BJ (cell line): ENCODE data around the gene PRELID3B. TPM values are rescaled to one million over a fixed set of nuclear protein-coding genes. Genes with fewer than 3 reads are reported as not detected.

Experiments
- CTCF ChIA-PET: fragments of 350-600 bp; formaldehyde crosslinking; extraction: SDS; loops from one replicate; lab custom pipeline; 2021; ENCODE audit warnings: antibody characterized with exemption, inconsistent platforms; lab: Yijun Ruan, JAX
- POLR2A ChIA-PET: fragments of 300-600 bp; sonication (Branson Sonifier 250); formaldehyde crosslinking; extraction: SDS; loops from one replicate; lab custom pipeline; 2021; ENCODE audit warnings: antibody characterized with exemption; lab: Charles Lee
- DNase-seq: peaks from one replicate; pipeline ENCODE4 v3.0.0-alpha.2; 2011; ENCODE audit warnings: low read depth
- H3K27me3 ChIP-seq: 2 replicates; pipeline ENCODE4 v1.6.0; 2011; ENCODE audit warnings: low read length; ENCODE audit not compliant: control insufficient read depth, insufficient read depth
- H3K36me3 ChIP-seq: 2 replicates; pipeline ENCODE4 v1.5.1; 2011; ENCODE audit warnings: low read length; ENCODE audit not compliant: control insufficient read depth, insufficient read depth
- H3K4me3 ChIP-seq: 2 replicates; pipeline ENCODE4 v1.5.1; 2011; ENCODE audit warnings: low read depth, mild to moderate bottlenecking, control low read depth, low read length
- CTCF ChIP-seq: IDR thresholded peaks from 2 replicates; pipeline ENCODE4 v1.5.1; 2011; ENCODE audit warnings: low read depth, mild to moderate bottlenecking, control low read depth, inconsistent platforms, low read length, moderate library complexity; ENCODE audit not compliant: insufficient read depth
- polyA plus RNA-seq: library from polyadenylated mRNA; depleted of rRNA; stranded (reverse); fragments of >200 nt; gene quantifications from 2 replicates; pipeline ENCODE4 v1.2.3, GENCODE V29; 2011

The PRELID3B gene
- polyA plus RNA-seq, 1 experiment = 76.0 TPM

- TF ChIP-seq CTCF = no peak
- Histone ChIP-seq H3K27me3 (no peaks in the 10 kb centered on the region), H3K4me3 (no peak overlapping the region), H3K36me3 (peaks cover 41% of the 10 kb centered on the region)
- ChIA-PET POLR2A (no interaction called here), CTCF (no interaction called here)
- DNase-seq = no peak
Observed at GRCh38 chr20:58987790-58988564, 54.6 kb downstream of the PRELID3B start.

GRCh38 chr20:58986968-58987517, 55.5 kb downstream of the PRELID3B start:
- H3K4me3 ChIP-seq = no peak overlapping the region
- POLR2A ChIA-PET = no interaction called here
- H3K36me3 ChIP-seq = peaks cover 38% of the 10 kb centered on the region
- no peak for DNase-seq
- CTCF ChIA-PET = interaction anchor here (0.6 kb wide), 1 partner anchor 524 kb away, joined by 4 read pairs; no protein-coding TSS in a partner anchor
- TF ChIP-seq CTCF = no peak
- no peaks in the 10 kb centered on the region for H3K27me3 ChIP-seq

- POLR2A ChIA-PET = no interaction called here
- DNase-seq = no peak
- Histone ChIP-seq H3K36me3 (peaks cover 35% of the 10 kb centered on the region), H3K4me3 (no peak overlapping the region), H3K27me3 (no peaks in the 10 kb centered on the region)
- CTCF ChIA-PET = no interaction called here
- no peak for TF ChIP-seq CTCF
Observed at GRCh38 chr20:58986286-58986967, 56.2 kb downstream of the PRELID3B start.

- POLR2A ChIA-PET = no interaction called here
- DNase-seq = no peak
- Histone ChIP-seq H3K4me3 (no peak overlapping the region), H3K27me3 (no peaks in the 10 kb centered on the region), H3K36me3 (peaks cover 30% of the 10 kb centered on the region)
- CTCF ChIA-PET = interaction anchor here (1.1 kb wide), 1 partner anchor 25 kb away, joined by 3 read pairs; no protein-coding TSS in a partner anchor
- TF ChIP-seq CTCF = no peak
Observed at GRCh38 chr20:58985656-58986055, 56.9 kb downstream of the PRELID3B start.

- ChIA-PET POLR2A (no interaction called here), CTCF (interaction anchor here (1.1 kb wide), 2 partner anchors 9 to 26 kb away, joined by 3 read pairs; no protein-coding TSS in a partner anchor)
- peaks cover 25% of the 10 kb centered on the region for H3K36me3 ChIP-seq
- no peak for TF ChIP-seq CTCF
- DNase-seq = no peak
- no peak overlapping the region for H3K4me3 ChIP-seq
- H3K27me3 ChIP-seq = no peaks in the 10 kb centered on the region
Observed at GRCh38 chr20:58984691-58985090, 57.9 kb downstream of the PRELID3B start.
